Activated CD8-positive, alpha-beta memory T cell treated with anti-CD3 and anti-CD28 coated beads, Interleukin-2, amount 50 U/mL, for 24 hours (primary cell): ENCODE results near the gene ZC4H2.
"Not testable (repeated sequence)": the region's sequence is repeated elsewhere in the genome, so short reads cannot be mapped to it uniquely, and the experiment has no call there.

Experiments
- DNase-seq: peaks from one replicate; pipeline ENCODE4 v3.0.0-alpha.2; 2020; ENCODE audit errors: extremely low read depth

The ZC4H2 gene, protein sequence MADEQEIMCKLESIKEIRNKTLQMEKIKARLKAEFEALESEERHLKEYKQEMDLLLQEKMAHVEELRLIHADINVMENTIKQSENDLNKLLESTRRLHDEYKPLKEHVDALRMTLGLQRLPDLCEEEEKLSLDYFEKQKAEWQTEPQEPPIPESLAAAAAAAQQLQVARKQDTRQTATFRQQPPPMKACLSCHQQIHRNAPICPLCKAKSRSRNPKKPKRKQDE

DNA sequence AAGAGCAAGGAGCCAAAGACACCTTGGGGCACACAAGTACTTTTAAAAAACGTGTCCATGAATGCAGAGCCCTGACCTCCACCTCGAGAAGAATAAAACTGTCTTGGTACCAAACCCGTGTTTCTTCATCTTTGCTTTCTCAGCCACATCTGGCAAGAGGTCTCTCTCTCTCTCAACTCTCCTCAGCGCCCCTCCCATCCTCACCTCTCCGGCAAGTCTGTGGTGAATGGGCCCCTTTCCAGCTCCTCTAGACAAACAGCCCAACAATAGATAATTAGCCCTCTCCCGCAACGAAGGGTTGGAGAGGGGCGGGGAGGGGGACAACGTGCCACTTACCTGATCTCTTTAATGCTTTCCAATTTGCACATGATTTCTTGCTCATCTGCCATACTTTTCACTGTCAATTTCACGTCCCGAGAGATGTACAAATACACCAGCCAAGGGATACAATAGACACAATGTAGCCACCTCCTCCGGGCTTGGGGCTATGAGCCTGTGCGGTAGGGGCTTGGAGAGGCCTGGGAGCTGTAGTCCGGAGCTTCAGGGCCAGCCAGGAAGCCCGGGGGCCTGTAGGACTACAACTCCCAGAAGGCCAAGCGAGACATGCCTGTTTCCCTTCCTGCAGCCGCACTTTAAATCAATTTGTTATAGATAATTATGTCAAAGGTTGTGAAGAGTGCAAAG is at the start of gene ZC4H2:
ZC4H2 (minus strand) TSS at position 462 of the 684 bp plus-strand sequence; CDS start at position 389, 73 bp downstream.
- no peak for DNase-seq

- no peak for DNase-seq
These were observed 41.2 kb upstream of the ZC4H2 start for GRCh38 chrX:65017451-65017850.

DNA sequence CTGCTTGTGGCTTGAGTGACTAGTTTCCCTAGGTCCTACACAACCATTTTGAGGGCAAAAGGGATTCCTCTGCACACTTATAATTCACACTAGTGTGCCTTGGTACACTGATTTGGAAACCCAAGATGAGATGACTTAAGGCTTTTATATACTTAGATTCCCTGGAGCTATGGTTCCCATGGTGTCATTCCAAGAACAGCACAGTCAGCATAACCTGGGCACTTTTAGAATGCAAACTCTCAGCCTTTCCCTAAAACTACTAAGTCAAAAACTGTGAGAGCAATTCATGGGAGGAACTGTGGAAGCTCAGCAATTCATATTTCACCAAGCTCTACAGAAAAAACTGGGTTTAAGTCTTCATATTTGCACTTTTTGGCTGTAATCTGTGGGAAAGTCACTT is 38.0 kb upstream of the ZC4H2 start:
- no peak for DNase-seq

GRCh38 chrX:65009459-65009858 is 33.2 kb upstream of the ZC4H2 start:
- DNase-seq = no peak

GRCh38 chrX:65002208-65002607 is 26.0 kb upstream of the ZC4H2 start:
- not testable (repeated sequence) for DNase-seq

- no peak for DNase-seq
These were observed 20.6 kb upstream of the ZC4H2 start for GRCh38 chrX:64996805-64997204.

DNA sequence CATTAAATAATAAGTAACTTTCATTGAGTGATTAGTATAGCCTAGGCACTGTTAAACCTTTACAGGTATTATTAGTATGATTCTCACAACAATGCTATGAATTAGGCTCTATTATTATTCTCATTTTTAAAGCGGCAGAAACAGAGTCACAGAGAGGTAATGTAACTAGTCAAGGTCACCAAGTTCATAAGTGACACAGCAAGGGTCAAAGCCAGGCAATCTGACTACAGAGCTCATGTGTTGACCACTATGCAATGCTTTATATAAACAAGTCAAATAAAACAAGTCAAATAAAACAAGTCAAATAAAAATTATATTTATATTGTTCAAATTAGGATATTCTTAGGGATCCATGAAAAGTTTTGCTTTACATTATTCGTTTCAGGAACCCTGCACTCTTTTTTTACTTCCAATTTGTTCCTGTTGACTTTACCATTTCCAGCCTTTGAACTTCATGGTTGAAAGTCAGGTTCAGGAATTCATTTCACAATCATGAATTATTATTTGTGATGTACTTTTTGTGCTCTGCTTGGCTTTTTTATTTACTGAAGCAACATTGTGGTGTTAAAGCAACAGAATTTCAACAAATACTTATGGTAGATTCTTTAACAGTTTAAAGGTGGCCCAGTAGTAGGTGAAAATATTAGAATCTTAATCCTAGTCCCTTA is 18.0 kb upstream of the ZC4H2 start:
- no peak for DNase-seq

GRCh38 chrX:64977830-64978229 is 1.6 kb upstream of the ZC4H2 start:
- no peak for DNase-seq

GRCh38 chrX:64977051-64977450 is 801 bp upstream of the ZC4H2 start:
- no peak for DNase-seq

DNA sequence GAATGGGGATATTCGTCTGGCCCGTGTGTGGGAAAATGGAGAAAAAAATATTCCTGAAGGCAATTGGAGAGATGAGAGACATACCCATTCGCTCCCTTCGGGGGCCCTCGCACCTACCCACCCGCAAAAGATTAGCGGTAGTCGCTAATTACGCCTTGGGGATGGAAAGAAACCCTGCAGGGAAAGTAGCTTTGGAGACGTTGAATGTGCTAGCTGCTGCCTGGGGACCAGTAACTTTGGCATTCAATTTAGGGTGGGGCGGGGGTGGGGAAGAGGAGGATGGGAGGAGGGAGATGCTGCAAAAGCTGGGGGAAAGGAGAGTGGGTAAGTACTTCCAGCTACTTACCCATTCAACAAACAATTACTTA is 407 bp upstream of the ZC4H2 start:
- no peak for DNase-seq

GRCh38 chrX:64975491-64975890 is 759 bp downstream of the ZC4H2 start:
- DNase-seq = no peak

GRCh38 chrX:64925480-64925879 is 50.8 kb downstream of the ZC4H2 start:
- no peak for DNase-seq

GRCh38 chrX:64908121-64908520 is 68.1 kb downstream of the ZC4H2 start:
- DNase-seq = no peak

DNA sequence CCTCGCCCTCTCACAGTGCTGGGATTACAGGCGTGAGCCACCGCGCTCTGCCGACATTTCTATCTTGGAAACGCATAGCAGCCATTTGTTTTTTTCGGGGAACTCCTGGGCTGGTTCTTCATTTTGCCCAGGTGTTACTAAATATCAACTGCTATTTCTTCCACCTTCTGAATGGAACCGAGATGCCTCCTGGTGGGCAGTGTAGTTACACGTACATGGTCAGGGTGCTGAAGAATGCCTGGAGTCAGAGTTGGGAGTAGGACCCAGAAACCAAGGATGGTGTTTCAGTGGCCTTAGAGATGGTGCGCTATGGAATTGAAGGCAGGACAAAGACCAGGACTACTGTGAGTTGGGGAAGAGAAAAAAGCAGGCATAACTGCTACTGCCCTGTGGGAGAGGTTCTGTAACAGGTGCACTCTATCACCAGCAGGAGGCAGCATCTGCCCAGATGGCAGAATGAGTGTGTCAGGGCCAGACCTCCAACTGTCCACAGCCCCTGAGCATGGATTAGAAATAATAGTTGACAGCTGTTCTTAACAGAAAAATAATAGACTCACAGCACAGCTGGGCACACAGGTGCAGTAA is 81.7 kb downstream of the ZC4H2 start:
- DNase-seq = no peak

GRCh38 chrX:64885850-64886249 is 90.4 kb downstream of the ZC4H2 start:
- no peak for DNase-seq

DNA sequence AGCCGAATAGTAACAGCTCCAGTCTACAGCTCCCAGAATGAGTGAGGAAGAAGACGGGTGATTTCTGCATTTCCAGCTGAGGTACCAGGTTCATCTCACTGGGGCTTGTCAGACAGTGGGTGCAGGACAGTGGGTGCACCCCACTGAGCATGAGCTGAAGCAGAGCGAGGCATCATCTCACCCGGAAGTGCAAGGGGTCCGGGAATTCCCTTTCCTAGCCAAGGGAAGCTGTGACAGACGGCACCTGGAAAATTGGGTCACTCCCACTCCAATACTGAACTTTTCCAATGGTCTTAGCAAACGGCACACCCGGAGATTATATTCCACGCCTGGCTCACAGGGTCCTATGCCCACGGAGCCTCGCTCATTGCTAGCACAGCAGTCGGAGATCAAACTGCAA is 97.5 kb downstream of the ZC4H2 start:
- DNase-seq = not testable (repeated sequence)

GRCh38 chrX:64867217-64867616 is 109.0 kb downstream of the ZC4H2 start:
- DNase-seq = no peak
